DMS153 treated with DMSO at 0.1 percent for 48 hours (cell line): Measurements from ENCODE around the gene ZFP91.

Experiments
- DNase-seq: peaks from one replicate; lab custom pipeline; 2025; ENCODE audit not compliant: unreplicated experiment; lab: John Stamatoyannopoulos, UW

Gene ZFP91

GRCh38 chr11:58582437-58582836, 3.6 kb downstream of the ZFP91 start:
- no peak for DNase-seq

GRCh38 chr11:58586998-58587397, 8.1 kb downstream of the ZFP91 start:
- DNase-seq, result no peak

- no peak for DNase-seq
These were observed 12.8 kb downstream of the ZFP91 start for GRCh38 chr11:58591659-58592058.

GRCh38 chr11:58592760-58593472, 14.1 kb downstream of the ZFP91 start:
- no peak for DNase-seq

- no peak for DNase-seq
These were observed 16.0 kb downstream of the ZFP91 start for GRCh38 chr11:58594826-58595225.

- DNase-seq, result no peak
These were observed 17.8 kb downstream of the ZFP91 start for GRCh38 chr11:58596621-58597020.

- DNase-seq, result no peak
These were observed 18.8 kb downstream of the ZFP91 start for GRCh38 chr11:58597486-58598144.

GRCh38 chr11:58600510-58600909, 21.6 kb downstream of the ZFP91 start:
- DNase-seq, result no peak

GRCh38 chr11:58606930-58607714, 28.3 kb downstream of the ZFP91 start:
- no peak for DNase-seq

GRCh38 chr11:58608331-58608730, 29.5 kb downstream of the ZFP91 start:
- no peak for DNase-seq

GRCh38 chr11:58609723-58610122, 30.9 kb downstream of the ZFP91 start:
- no peak for DNase-seq

- DNase-seq, result no peak
These were observed 34.4 kb downstream of the ZFP91 start for GRCh38 chr11:58613228-58613627.

- DNase-seq, result no peak
These were observed 36.7 kb downstream of the ZFP91 start for GRCh38 chr11:58615559-58615958.

GRCh38 chr11:58616594-58616993, 37.7 kb downstream of the ZFP91 start:
- no peak for DNase-seq

- DNase-seq, result no peak
These were observed 39.2 kb downstream of the ZFP91 start for GRCh38 chr11:58617976-58618557.

- DNase-seq, result no peak
These were observed 42.9 kb downstream of the ZFP91 start for GRCh38 chr11:58621586-58622262.

- DNase-seq, result no peak
These were observed 43.5 kb downstream of the ZFP91 start, which contains the start of gene CNTF for GRCh38 chr11:58622344-58622743. TSS of gene CNTF (plus strand) at chr11:58622665. CDS start at chr11:58622753, 88 bp downstream.

- DNase-seq, result no peak
These were observed 46.2 kb downstream of the ZFP91 start for GRCh38 chr11:58625086-58625485.

GRCh38 chr11:58625826-58626460, 47.1 kb downstream of the ZFP91 start:
- no peak for DNase-seq

GRCh38 chr11:58626934-58627483, 48.1 kb downstream of the ZFP91 start:
- no peak for DNase-seq
